ENCODE results near the gene KCNQ1.

The KCNQ1 gene

DNA sequence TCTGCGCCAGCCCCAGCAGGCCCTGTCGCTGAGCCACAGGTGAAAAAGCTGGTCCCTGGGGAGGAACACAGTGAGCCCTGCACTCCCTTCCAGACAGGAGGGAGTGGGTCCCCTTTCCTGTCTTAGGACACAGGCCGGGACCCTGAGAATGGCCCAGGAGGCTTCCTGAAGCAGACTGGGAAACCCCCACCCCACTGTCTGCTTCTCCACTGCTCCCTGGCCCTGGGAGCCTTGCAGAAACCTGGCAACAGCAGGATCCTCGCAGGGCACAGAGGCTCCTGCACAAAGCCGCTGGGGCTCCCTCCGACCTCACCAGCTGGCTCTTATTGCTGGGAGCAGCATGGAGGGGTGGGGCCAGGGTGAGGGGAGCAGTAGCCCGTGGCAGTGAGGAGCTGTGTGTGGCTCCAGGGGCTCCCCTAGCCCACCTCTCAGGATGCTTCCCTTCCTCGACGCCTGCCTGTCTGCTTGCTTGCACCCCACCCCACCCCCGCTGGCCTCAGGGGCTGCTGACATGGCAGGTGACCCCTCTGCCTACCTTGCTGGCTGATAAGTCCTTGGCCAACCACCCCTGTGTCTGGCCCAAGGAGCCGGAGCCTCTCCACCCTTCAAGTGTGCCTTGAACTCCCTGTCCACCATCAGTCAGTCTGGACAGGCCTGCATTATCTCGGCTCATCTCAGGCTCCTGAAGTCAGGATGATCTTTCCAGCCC, 327.1 kb downstream of the KCNQ1 start:
- no peak overlapping the region for H3K4me3 ChIP-seq (ENCODE audit: low read depth, low read length)
- no peak for DNase-seq (ENCODE audit: low read depth)
- TF ChIP-seq, protein P1, sequence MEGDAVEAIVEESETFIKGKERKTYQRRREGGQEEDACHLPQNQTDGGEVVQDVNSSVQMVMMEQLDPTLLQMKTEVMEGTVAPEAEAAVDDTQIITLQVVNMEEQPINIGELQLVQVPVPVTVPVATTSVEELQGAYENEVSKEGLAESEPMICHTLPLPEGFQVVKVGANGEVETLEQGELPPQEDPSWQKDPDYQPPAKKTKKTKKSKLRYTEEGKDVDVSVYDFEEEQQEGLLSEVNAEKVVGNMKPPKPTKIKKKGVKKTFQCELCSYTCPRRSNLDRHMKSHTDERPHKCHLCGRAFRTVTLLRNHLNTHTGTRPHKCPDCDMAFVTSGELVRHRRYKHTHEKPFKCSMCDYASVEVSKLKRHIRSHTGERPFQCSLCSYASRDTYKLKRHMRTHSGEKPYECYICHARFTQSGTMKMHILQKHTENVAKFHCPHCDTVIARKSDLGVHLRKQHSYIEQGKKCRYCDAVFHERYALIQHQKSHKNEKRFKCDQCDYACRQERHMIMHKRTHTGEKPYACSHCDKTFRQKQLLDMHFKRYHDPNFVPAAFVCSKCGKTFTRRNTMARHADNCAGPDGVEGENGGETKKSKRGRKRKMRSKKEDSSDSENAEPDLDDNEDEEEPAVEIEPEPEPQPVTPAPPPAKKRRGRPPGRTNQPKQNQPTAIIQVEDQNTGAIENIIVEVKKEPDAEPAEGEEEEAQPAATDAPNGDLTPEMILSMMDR (IDR thresholded peaks at IDR 0.05; ENCODE audit: insufficient read depth, low read depth, low read length, missing control alignments), result no peak

DNA sequence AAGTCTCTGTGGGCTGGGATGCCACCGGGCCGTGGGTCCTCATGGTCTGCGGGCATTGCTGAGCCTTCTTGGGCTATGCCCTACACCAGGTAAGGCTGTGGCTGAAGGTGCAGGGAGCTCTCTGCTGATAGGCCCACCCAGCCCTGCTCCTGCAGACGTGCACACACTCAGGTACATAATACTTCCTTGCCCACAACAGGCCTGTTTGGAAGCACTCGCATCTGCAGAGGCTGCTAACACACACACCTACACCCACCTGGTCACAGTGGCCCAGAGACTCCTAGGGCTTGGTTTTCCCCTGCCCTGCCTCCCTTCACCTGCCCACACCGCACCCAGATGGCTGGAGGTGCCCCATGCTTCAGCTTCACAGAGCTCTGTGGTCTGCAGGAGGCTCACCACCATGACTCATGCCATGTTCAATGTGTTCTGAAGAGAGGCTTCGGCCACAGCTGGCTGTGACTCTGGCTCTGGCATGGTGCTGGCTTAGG, 327.8 kb downstream of the KCNQ1 start:
- H3K4me3 ChIP-seq (ENCODE audit: low read depth, low read length), result no peak overlapping the region
- peak; percentile 35 for DNase-seq (ENCODE audit: low read depth)
- TF ChIP-seq, protein P1 (IDR thresholded peaks at IDR 0.05; ENCODE audit: insufficient read depth, low read depth, low read length, missing control alignments), result no peak

DNA sequence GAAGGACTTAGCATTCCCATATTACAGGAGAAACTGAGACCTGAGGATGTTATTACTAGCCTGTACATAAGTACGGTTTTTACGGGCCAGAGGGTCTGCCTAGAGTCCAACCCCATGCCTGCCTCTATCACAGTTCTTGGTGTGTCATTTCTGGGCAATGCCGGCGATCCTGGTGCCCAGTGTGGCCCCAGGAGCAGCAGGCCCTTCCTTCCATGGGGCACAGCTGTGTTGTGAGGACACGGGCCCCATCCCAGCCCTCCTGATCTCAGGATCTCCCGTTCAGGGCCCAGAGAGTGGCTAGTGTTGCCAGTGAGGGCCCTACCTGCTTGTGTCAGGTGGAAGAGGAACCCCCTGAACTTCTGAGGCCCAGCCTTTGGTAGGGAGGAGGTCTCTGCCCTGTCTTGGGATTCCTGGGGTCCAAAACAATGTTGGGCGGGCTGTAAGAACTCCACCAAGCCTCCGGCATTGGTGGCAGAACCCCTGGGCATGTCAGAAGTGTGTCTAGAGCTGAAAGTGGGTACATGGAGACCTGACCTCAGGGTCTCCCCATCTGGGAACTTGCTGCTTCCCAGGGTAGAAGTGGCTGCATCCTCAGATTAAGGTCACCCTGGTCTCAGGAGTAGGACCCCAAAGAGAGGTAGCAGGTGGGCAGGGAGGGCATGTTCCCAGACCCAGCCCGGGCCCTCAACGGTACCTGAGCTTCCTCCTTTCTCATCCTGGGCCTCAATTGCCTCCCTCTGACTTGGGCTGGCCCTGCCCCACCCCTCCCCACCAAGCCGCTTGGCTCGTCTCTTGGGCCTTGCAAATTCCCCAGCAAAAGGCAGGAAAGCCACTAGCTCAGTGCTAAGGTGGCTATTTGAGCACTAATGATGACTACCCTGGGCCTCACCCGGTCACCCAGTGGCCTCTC, 329.6 kb downstream of the KCNQ1 start:
- TF ChIP-seq, protein P1 (IDR thresholded peaks at IDR 0.05; ENCODE audit: insufficient read depth, low read depth, low read length, missing control alignments), result no peak
- DNase-seq (ENCODE audit: low read depth), result no peak

DNA sequence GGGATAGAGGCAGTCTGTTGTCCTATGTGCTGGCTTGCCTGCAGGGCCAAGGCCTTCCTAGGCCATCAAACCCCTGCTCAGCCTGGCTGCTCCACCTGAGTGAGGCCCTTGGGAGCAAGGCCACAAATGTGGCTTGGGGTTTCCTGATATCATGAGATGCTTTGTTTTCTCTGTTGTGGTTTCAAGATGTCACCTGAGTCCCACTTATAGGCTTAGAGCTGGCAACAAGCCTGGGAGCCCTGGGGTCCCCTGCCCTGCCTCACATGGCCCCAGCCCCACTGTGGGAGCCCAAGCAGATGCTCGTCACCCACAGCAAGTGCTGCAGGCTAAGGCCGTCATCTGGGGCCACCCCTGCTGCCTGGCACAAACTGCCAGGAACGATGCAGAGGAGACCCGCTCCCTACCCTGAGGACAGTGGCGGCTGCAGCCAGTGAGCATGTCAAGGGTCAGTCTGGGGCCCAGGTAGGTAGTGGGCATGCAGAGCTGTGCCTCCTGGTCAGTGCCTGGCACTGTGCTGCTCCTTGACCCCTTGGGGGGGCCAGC, 330.3 kb downstream of the KCNQ1 start:
- TF ChIP-seq, protein P1 (IDR thresholded peaks at IDR 0.05; ENCODE audit: insufficient read depth, low read depth, low read length, missing control alignments), result no peak
- DNase-seq (ENCODE audit: low read depth), result peak; percentile 46

More for the DNA sequence above, 329.6 kb downstream of the KCNQ1 start:
- no peak overlapping the region for H3K4me3 ChIP-seq (ENCODE audit: low read depth, low read length)

DNA sequence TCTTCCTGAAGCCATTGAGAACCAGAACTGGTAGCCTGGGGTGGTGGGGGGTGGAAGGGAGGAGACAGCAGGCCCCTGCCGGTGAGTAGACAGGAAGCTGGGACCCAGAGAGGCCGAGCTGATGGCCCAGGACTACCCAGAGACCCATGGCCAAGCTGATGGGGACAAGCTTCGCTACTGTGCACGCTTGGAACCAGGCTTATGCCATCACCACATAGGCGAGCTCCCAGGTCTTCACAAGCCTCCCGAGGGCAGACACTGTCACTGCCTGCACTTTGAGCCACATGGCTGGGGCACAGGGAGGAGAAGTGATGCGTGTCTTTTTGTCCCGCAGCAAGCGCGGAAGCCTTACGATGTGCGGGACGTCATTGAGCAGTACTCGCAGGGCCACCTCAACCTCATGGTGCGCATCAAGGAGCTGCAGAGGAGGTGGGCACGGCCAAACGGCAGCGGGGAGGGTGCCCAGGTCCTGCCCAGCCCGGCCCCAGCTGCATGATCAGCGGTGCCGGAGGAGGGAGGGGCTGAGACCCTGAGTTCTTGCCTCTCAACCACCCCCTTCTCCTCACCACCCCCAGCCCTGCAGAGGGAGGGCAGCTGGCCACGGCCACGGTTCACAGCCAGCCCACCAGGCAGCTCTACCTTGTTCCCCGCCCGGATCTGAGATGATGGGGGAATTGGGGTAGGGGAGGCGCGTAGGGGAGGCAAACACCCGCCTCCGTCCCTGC, 331.0 kb downstream of the KCNQ1 start:
- no peak overlapping the region for H3K4me3 ChIP-seq (ENCODE audit: low read depth, low read length)
- no peak for DNase-seq (ENCODE audit: low read depth)
- TF ChIP-seq, protein P1 (IDR thresholded peaks at IDR 0.05; ENCODE audit: insufficient read depth, low read depth, low read length, missing control alignments), result no peak

More for the DNA sequence above, 330.3 kb downstream of the KCNQ1 start:
- H3K4me3 ChIP-seq (ENCODE audit: low read depth, low read length), result no peak overlapping the region

DNA sequence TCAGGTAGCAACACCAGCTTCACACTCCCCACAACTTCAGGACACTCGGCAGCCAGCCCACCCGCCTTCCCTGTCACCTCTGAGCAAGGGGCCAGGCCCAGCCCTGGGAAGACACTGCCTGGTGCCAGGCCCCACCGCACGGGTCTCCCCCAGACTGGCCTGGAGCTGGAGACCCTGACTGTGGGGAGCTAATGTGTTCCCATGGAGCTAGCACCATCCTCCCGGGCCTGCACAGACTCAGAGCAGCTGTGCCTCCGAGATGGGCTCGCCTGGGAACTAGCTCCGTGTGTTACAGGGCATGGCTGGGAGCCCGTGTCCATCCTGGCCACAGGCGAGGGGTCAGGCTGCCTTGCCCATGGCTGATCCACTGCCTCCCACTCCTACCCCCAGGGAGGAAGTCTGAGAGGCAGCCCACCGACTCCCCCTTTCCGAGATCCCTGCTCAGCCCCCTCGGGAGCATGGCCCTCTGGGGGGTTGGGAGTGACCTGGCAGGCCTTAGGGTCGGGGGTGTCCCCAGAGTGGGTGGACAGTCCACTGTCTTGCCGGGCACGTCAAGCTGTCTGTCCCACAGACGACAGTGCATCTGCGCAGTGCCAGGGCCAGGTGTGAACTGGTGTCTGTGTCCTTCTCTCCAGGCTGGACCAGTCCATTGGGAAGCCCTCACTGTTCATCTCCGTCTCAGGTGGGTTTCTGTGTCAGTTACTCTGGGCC, 331.7 kb downstream of the KCNQ1 start:
- no peak for DNase-seq (ENCODE audit: low read depth)
- TF ChIP-seq, protein P1 (IDR thresholded peaks at IDR 0.05; ENCODE audit: insufficient read depth, low read depth, low read length, missing control alignments), result no peak
- H3K4me3 ChIP-seq (ENCODE audit: low read depth, low read length), result no peak overlapping the region
